ENCODE measurements around the gene PLEKHA7. TPM values are rescaled to one million over a fixed set of nuclear protein-coding genes. Genes with fewer than 3 reads are reported as not detected.

The PLEKHA7 gene
- total and polyA plus RNA-seq, 4 donors, result 13.3 to 31.8 (median 21.5) TPM

DNA sequence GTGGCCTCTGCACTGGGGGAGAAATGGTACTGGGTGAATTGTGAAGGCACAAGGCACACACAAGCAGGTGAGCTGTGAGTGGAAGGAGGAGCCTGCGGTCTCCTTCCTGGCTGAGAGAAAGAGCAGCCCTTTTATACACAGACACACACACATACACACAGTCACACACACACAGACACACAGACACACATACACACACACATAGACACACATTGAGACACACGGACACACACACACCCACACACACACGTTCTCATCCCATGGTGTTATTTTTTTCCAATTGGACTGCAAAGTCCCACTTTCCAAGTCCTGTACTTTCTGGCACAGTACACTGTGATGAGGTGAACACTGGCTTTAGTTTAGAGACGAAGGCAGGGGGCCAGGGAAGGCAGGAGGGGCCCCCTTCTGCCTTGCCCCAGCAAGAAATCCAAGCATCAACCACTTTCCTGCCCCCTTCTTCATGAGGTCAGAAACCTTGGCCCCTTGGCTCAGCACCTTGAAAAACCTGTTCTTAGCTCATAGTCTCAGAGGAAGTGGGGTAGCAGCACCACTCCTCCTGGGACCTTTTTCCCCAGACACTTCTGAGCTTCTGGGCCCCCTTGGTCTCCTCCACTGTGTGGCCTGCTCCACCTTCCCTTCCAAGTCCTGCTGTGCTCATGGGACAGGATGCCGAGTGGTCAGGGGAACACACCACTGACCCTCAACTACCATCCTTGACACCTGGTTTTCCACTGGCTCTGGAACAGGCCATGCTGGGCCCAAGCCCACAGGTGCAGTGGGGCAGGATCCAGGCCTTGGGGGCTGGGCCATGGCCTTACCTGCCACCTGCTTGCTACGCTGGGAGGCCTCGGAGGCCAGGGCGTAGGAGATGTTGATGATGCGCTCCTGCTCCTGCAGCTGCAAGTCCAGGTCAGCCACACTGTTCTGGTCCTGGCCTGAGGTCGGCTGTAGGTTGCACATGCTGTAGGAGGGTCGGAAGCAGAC is 232.0 kb downstream of the PLEKHA7 start:
- Histone ChIP-seq H3K4me3 (no peak overlapping the region), H3K9me3 (ENCODE audit: control insufficient read depth in 4 of 4, insufficient read depth in 3 of 4, low read length in 3 of 4) (peaks cover 0 to 4% (median 0%) of the 10 kb centered on the region in 4 donors), H3K9ac (ENCODE audit: insufficient read depth in 1 of 2, low read length in 2 of 2) (no peak overlapping the region), H3K36me3 (ENCODE audit: control insufficient read depth in 4 of 4, insufficient read depth in 4 of 4, low read length in 4 of 4) (no peaks in the 10 kb centered on the region), H3K27ac (ENCODE audit: low read depth in 1 of 2, low read length in 1 of 2) (no peak overlapping the region), H3K27me3 (ENCODE audit: control insufficient read depth in 3 of 3, insufficient read depth in 3 of 3, low read length in 2 of 3) (no peaks in the 10 kb centered on the region), H3K4me1 (ENCODE audit: control insufficient read depth in 5 of 5, insufficient read depth in 5 of 5, low read length in 5 of 5) (peaks cover 0 to 21% (median 3%) of the 10 kb centered on the region in 5 donors)
- DNase-seq, result peak; percentile 54 to 81 (median 59)
- WGBS, 2 donors, result 82 to 90% methylated on average over 11 of the region's 11 CpGs
- ATAC-seq (ENCODE audit: insufficient read depth, low FRiP score), result no peak
- TF ChIP-seq CTCF (IDR thresholded peaks at IDR 0.05; ENCODE audit: control extremely low read depth, extremely low read depth), result no peak

- DNase-seq (no peak), ATAC-seq (ENCODE audit: insufficient read depth, low FRiP score) (no peak)
- Histone ChIP-seq H3K36me3 (ENCODE audit: control insufficient read depth in 4 of 4, insufficient read depth in 4 of 4, low read length in 4 of 4) (peaks cover 0 to under 1% (median 0%) of the 10 kb centered on the region in 4 donors), H3K27me3 (ENCODE audit: control insufficient read depth in 3 of 3, insufficient read depth in 3 of 3, low read length in 2 of 3) (no peaks in the 10 kb centered on the region), H3K4me3 (no peak overlapping the region), H3K27ac (ENCODE audit: low read depth in 1 of 2, low read length in 1 of 2) (no peak overlapping the region), H3K4me1 (ENCODE audit: control insufficient read depth in 5 of 5, insufficient read depth in 5 of 5, low read length in 5 of 5) (peaks cover 0 to 21% (median 7%) of the 10 kb centered on the region in 5 donors), H3K9me3 (ENCODE audit: control insufficient read depth in 4 of 4, insufficient read depth in 3 of 4, low read length in 3 of 4) (peaks cover 0 to 4% (median 0%) of the 10 kb centered on the region in 4 donors), H3K9ac (ENCODE audit: insufficient read depth in 1 of 2, low read length in 2 of 2) (no peak overlapping the region)
- no peak for TF ChIP-seq CTCF (IDR thresholded peaks at IDR 0.05; ENCODE audit: control extremely low read depth, extremely low read depth)
- 90 to 91% methylated on average over 19 of the region's 19 CpGs for WGBS, 2 donors
Observed at GRCh38 chr11:16780698-16781550, 233.3 kb downstream of the PLEKHA7 start.

DNA sequence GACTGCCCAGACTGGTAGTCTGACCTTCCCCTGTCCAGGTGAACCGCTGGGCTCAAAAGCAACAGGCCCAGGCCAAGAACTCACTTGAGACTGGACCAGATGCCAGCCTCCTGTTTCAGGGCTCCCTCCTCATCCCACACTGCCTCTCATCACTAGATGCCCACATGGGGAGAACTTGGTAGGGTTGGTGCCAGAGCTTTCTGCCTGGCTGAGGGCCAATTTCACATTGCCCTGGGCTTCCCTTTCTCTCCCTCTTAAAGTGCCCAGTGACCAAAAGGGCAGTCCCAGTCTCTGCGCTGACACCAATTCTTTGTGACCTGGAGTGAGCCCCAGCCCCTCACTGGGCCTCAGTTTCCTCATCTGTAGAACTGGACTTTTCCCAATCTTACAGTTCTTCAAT is 234.1 kb downstream of the PLEKHA7 start:
- DNase-seq, result no peak
- Histone ChIP-seq H3K4me1 (ENCODE audit: control insufficient read depth in 5 of 5, insufficient read depth in 5 of 5, low read length in 5 of 5) (peaks cover 0 to 21% (median 7%) of the 10 kb centered on the region in 5 donors), H3K27ac (ENCODE audit: low read depth in 1 of 2, low read length in 1 of 2) (no peak overlapping the region)

More for the DNA sequence above, 234.1 kb downstream of the PLEKHA7 start:
- no peak for TF ChIP-seq CTCF (IDR thresholded peaks at IDR 0.05; ENCODE audit: control extremely low read depth, extremely low read depth)
- no peak for ATAC-seq (ENCODE audit: insufficient read depth, low FRiP score)
- peaks cover 0 to 2% (median 0%) of the 10 kb centered on the region in 4 donors for H3K36me3 ChIP-seq (ENCODE audit: control insufficient read depth in 4 of 4, insufficient read depth in 4 of 4, low read length in 4 of 4)
- no peaks in the 10 kb centered on the region for H3K27me3 ChIP-seq (ENCODE audit: control insufficient read depth in 3 of 3, insufficient read depth in 3 of 3, low read length in 2 of 3)
- H3K9ac ChIP-seq (ENCODE audit: insufficient read depth in 1 of 2, low read length in 2 of 2), result no peak overlapping the region
- WGBS, 2 donors, result 99 to 100% methylated on average over 2 of the region's 2 CpGs
- peaks cover 0 to 4% (median 0%) of the 10 kb centered on the region in 4 donors for H3K9me3 ChIP-seq (ENCODE audit: control insufficient read depth in 4 of 4, insufficient read depth in 3 of 4, low read length in 3 of 4)
- no peak overlapping the region for H3K4me3 ChIP-seq

Data from lung (tissue), 12 donors.